GM12891 (cell line): ENCODE measurements around the gene DLK1.

Source experiments
- POLR2A ChIP-seq: IDR thresholded peaks from 2 replicates; pipeline ENCODE4 v1.6.1; 2011; ENCODE audit warnings: low read depth, low read length, control low read depth
- POLR2AphosphoS5 ChIP-seq: IDR thresholded peaks from 2 replicates; pipeline ENCODE4 v1.6.1; 2011; ENCODE audit warnings: low read depth, low read length, control low read depth
- POU2F2 ChIP-seq: IDR thresholded peaks from 2 replicates; pipeline ENCODE4 v1.6.1; 2011; ENCODE audit warnings: low read depth, mild to moderate bottlenecking, control low read depth, low read length, moderate library complexity
- SPI1 ChIP-seq: IDR thresholded peaks from 2 replicates; pipeline ENCODE4 v1.6.1; 2011; ENCODE audit warnings: low read depth, low read length, control low read depth
- TAF1 ChIP-seq: IDR thresholded peaks from 2 replicates; pipeline ENCODE4 v1.6.1; 2011; ENCODE audit warnings: low read depth, low read length, control low read depth

GRCh38 chr14:100730581-100730980 is 3.9 kb downstream of the DLK1 start:
- TF ChIP-seq POLR2A (no peak), POLR2AphosphoS5 (no peak), TAF1 (no peak), SPI1 (no peak), POU2F2 (no peak)
